Loucy (cell line): ENCODE measurements around the gene SDK1.

Source experiments
- H2AFZ ChIP-seq: fragments of 200-600 bp; sonication (generic); 2 replicates; pipeline ENCODE4 v1.6.0; 2016; ENCODE audit warnings: antibody characterized with exemption, mild to moderate bottlenecking, low read length, moderate library complexity
- H3F3A ChIP-seq: fragments of 200-600 bp; 2 replicates; pipeline ENCODE4 v1.6.0; 2016; ENCODE audit warnings: antibody characterized with exemption, low read depth, mild to moderate bottlenecking
- H3K27me3 ChIP-seq: fragments of 200-600 bp; sonication (generic); 2 replicates; pipeline ENCODE4 v1.6.1; 2014; ENCODE audit warnings: low read length, mild to moderate bottlenecking; ENCODE audit not compliant: insufficient read depth, poor library complexity, severe bottlenecking
- H3K36me3 ChIP-seq: fragments of 200-600 bp; sonication (generic); 2 replicates; pipeline ENCODE4 v1.6.1; 2016; ENCODE audit warnings: low read length; ENCODE audit not compliant: insufficient read depth
- H3K4me1 ChIP-seq: fragments of 200-600 bp; sonication (generic); 2 replicates; pipeline ENCODE4 v1.5.1; 2014; ENCODE audit warnings: low read length, mild to moderate bottlenecking; ENCODE audit not compliant: insufficient read depth, poor library complexity, severe bottlenecking
- H3K4me2 ChIP-seq: fragments of 200-600 bp; sonication (generic); 2 replicates; pipeline ENCODE4 v1.6.0; 2014; ENCODE audit warnings: antibody characterized with exemption, low read length, low read depth, mild to moderate bottlenecking; ENCODE audit not compliant: poor library complexity, severe bottlenecking
- H3K4me3 ChIP-seq: fragments of 200-600 bp; sonication (generic); 2 replicates; pipeline ENCODE4 v1.5.1; 2014; ENCODE audit warnings: low read length, mild to moderate bottlenecking, mixed read lengths; ENCODE audit not compliant: poor library complexity, severe bottlenecking
- H3K79me2 ChIP-seq: fragments of 200-600 bp; sonication (generic); 2 replicates; pipeline ENCODE4 v1.6.1; 2014; ENCODE audit warnings: low read length; ENCODE audit not compliant: insufficient read depth
- H3K9ac ChIP-seq: fragments of 200-600 bp; sonication (generic); 2 replicates; pipeline ENCODE4 v1.6.0; 2014; ENCODE audit warnings: mild to moderate bottlenecking, low read depth, low read length, moderate library complexity; ENCODE audit not compliant: poor library complexity, severe bottlenecking
- H3K9me2 ChIP-seq: fragments of 200-600 bp; sonication (generic); replicated peaks from 2 replicates; pipeline ENCODE4 v1.6.1; 2016; ENCODE audit warnings: low read depth, low read length, mixed read lengths
- H3K9me3 ChIP-seq: fragments of 200-600 bp; sonication (generic); 2 replicates; pipeline ENCODE4 v1.6.1; 2014; ENCODE audit warnings: mild to moderate bottlenecking, antibody characterized with exemption, low read length, low read depth; ENCODE audit not compliant: insufficient read depth
- H4K20me1 ChIP-seq: fragments of 200-600 bp; sonication (generic); 2 replicates; pipeline ENCODE4 v1.6.0; 2014; ENCODE audit warnings: antibody characterized with exemption, low read length, mild to moderate bottlenecking; ENCODE audit not compliant: insufficient read depth, poor library complexity, severe bottlenecking
- CTCF ChIP-seq: fragments of 200-600 bp; sonication (generic); conservative IDR thresholded peaks from 2 replicates; pipeline ENCODE4 v1.5.1; 2014; ENCODE audit warnings: mild to moderate bottlenecking, antibody characterized with exemption, low read length
- EZH2phosphoT487 ChIP-seq: fragments of 200-600 bp; IDR thresholded peaks from 2 replicates; pipeline ENCODE4 v1.6.1; 2018; ENCODE audit warnings: antibody characterized with exemption, mild to moderate bottlenecking, moderate library complexity, borderline replicate concordance

SDK1 gene

GRCh38 chr7:3558400-3558799, 257.3 kb downstream of the SDK1 start:
- no peaks in the 10 kb centered on the region for H3K79me2 ChIP-seq

GRCh38 chr7:3559278-3559677, 258.2 kb downstream of the SDK1 start:
- no peaks in the 10 kb centered on the region for H3K27me3 ChIP-seq
- H3K9me3 ChIP-seq: no peaks in the 10 kb centered on the region
- H4K20me1 ChIP-seq: no peaks in the 10 kb centered on the region
- H3K36me3 ChIP-seq: no peaks in the 10 kb centered on the region
- no peak overlapping the region for H3K4me3 ChIP-seq
- no peak overlapping the region for H3K9ac ChIP-seq
- TF ChIP-seq EZH2phosphoT487 (no peak), CTCF (no peak)
- H3K4me2 ChIP-seq: no peak overlapping the region
- no peaks in the 10 kb centered on the region for H3K79me2 ChIP-seq
- no peaks in the 10 kb centered on the region for H3K4me1 ChIP-seq
- H3F3A ChIP-seq: no peaks in the 10 kb centered on the region
- no peak overlapping the region for H2AFZ ChIP-seq
- 0 out of 2 replicates have a peak, but pooled peaks cover 4% of the 10 kb centered on the region for H3K9me2 ChIP-seq

More at GRCh38 chr7:3558400-3558799, 257.3 kb downstream of the SDK1 start:
- no peaks in the 10 kb centered on the region for H4K20me1 ChIP-seq
- H3K36me3 ChIP-seq: no peaks in the 10 kb centered on the region
- 0 out of 2 replicates have a peak, but pooled peaks cover 4% of the 10 kb centered on the region for H3K9me2 ChIP-seq
- H3K4me3 ChIP-seq: no peak overlapping the region
- no peak overlapping the region for H3K9ac ChIP-seq
- H3F3A ChIP-seq: no peaks in the 10 kb centered on the region
- H3K4me2 ChIP-seq: no peak overlapping the region
- no peaks in the 10 kb centered on the region for H3K27me3 ChIP-seq
- no peak overlapping the region for H2AFZ ChIP-seq
- TF ChIP-seq EZH2phosphoT487 (no peak), CTCF (no peak)
- H3K9me3 ChIP-seq: no peaks in the 10 kb centered on the region
- no peaks in the 10 kb centered on the region for H3K4me1 ChIP-seq

- Histone ChIP-seq H3K27me3 (no peaks in the 10 kb centered on the region), H3K9ac (no peak overlapping the region), H3K9me2 (0 out of 2 replicates have a peak, but pooled peaks cover 4% of the 10 kb centered on the region), H3K9me3 (no peaks in the 10 kb centered on the region), H3K79me2 (no peaks in the 10 kb centered on the region), H2AFZ (no peak overlapping the region), H3K4me3 (no peak overlapping the region), H3F3A (no peaks in the 10 kb centered on the region), H4K20me1 (no peaks in the 10 kb centered on the region), H3K4me1 (no peaks in the 10 kb centered on the region), H3K4me2 (no peak overlapping the region), H3K36me3 (no peaks in the 10 kb centered on the region)
- no peak for TF ChIP-seq EZH2phosphoT487
- no peak for TF ChIP-seq CTCF
These were observed 259.4 kb downstream of the SDK1 start for GRCh38 chr7:3560495-3560894.
